ENCODE results near the gene TPRG1.

TPRG1 gene

DNA sequence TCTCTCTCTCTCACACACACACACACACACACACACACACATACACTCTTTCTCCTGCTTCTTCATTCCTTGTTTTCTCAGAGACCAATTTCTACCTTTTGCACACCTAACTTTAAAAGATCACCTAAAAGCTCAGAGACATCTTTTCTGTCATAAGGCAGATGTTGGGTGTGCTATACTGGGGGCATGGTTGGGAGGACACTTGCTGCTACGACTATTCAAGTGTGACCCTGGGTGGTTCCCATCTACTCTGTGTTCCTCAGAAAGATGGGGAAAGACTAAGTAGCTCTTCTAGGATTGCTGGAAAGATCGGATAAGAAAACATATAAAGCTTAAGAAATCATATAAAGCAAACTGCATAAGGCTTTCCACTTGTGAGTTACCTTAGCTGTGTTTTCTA lies 33.2 kb downstream of the TPRG1 start:
- TF ChIP-seq, protein P1, sequence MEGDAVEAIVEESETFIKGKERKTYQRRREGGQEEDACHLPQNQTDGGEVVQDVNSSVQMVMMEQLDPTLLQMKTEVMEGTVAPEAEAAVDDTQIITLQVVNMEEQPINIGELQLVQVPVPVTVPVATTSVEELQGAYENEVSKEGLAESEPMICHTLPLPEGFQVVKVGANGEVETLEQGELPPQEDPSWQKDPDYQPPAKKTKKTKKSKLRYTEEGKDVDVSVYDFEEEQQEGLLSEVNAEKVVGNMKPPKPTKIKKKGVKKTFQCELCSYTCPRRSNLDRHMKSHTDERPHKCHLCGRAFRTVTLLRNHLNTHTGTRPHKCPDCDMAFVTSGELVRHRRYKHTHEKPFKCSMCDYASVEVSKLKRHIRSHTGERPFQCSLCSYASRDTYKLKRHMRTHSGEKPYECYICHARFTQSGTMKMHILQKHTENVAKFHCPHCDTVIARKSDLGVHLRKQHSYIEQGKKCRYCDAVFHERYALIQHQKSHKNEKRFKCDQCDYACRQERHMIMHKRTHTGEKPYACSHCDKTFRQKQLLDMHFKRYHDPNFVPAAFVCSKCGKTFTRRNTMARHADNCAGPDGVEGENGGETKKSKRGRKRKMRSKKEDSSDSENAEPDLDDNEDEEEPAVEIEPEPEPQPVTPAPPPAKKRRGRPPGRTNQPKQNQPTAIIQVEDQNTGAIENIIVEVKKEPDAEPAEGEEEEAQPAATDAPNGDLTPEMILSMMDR (IDR thresholded peaks at IDR 0.05; ENCODE audit: low read depth, low read length): no peak

GRCh38 chr3:189210251-189210770 lies 38.5 kb downstream of the TPRG1 start:
- TF ChIP-seq, protein P1 (IDR thresholded peaks at IDR 0.05; ENCODE audit: low read depth, low read length): no peak
- H3K4me3 ChIP-seq (ENCODE audit: low read depth, low read length): no peak overlapping the region

More for the DNA sequence above, 33.2 kb downstream of the TPRG1 start:
- H3K4me3 ChIP-seq (ENCODE audit: low read depth, low read length): no peak overlapping the region

DNA sequence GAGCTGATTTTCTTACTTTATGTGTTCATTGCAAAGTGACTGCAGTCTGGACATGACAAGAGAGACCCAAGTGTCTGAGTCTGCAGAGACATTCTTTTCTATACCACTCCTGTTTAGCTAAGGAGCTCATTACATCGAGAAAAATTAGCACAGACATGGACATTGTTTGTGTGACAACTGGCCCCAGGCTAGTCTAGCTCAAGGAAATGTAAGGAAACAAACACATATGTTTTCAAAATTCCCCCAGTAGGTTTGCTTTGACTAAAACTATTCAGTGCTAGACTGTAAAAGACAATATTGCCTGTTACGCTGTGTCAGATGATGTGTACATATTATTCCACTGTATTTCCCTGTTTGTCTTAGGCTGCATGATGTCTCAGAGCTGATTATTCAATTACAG lies 40.9 kb downstream of the TPRG1 start:
- no peak overlapping the region for H3K4me3 ChIP-seq (ENCODE audit: low read depth, low read length)
- TF ChIP-seq, protein P1 (IDR thresholded peaks at IDR 0.05; ENCODE audit: low read depth, low read length): no peak

- TF ChIP-seq, protein P1 (IDR thresholded peaks at IDR 0.05; ENCODE audit: low read depth, low read length): no peak
- H3K4me3 ChIP-seq (ENCODE audit: low read depth, low read length): no peak overlapping the region
Observed at GRCh38 chr3:189214651-189215050, 42.9 kb downstream of the TPRG1 start.

DNA sequence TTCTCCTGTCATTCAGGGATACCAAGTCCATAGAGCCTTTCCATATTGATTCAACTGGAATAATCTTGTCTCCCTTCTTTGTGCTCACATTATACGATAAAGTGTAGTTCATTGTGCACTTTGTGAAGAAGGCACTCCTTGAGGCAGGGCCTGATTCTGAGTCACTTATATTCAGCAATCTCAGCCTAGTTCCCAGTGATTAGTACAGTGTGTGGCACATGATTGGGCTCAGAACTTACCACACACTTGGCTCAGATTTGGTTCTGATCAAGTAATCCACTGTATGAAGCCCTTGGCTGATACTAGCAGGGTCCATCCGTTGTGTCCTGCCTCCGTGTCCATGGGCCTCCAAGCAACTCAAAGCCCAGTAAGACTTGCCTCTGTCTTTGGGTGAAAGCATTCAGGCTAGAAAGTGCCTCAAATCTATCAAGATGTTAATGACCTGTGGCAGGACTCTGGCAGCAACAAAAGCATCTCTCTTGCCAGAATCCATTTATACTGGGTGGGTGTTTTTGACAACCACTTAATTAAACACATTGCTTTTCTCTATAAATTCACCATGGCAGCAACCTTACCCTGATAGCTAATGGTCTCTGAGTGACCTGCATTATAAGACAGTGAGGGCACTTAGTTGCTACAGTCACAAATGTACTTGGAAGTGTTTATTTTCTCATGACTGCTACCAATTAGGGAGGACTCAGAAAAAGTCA lies 51.3 kb downstream of the TPRG1 start:
- no peak overlapping the region for H3K4me3 ChIP-seq (ENCODE audit: low read depth, low read length)
- TF ChIP-seq, protein P1 (IDR thresholded peaks at IDR 0.05; ENCODE audit: low read depth, low read length): no peak

- no peak overlapping the region for H3K4me3 ChIP-seq (ENCODE audit: low read depth, low read length)
- TF ChIP-seq, protein P1 (IDR thresholded peaks at IDR 0.05; ENCODE audit: low read depth, low read length): no peak
Observed at GRCh38 chr3:189225431-189225830, 53.7 kb downstream of the TPRG1 start.

GRCh38 chr3:189227249-189227648 lies 55.5 kb downstream of the TPRG1 start:
- no peak overlapping the region for H3K4me3 ChIP-seq (ENCODE audit: low read depth, low read length)
- TF ChIP-seq, protein P1 (IDR thresholded peaks at IDR 0.05; ENCODE audit: low read depth, low read length): no peak

Data from WI38 (cell line).